Measurements from ENCODE around the gene ALPL.

The ALPL gene

GRCh38 chr1:21590126-21590880, 81.1 kb downstream of the ALPL start:
- TF ChIP-seq REST (IDR thresholded peaks at IDR 0.05; ENCODE audit: insufficient read depth in 1 of 2, low read depth in 2 of 2, low read length in 2 of 2) (no peak), TAF1 (IDR thresholded peaks at IDR 0.05; ENCODE audit: borderline replicate concordance, insufficient read depth, low read length) (no peak), SIN3A (IDR thresholded peaks at IDR 0.05; ENCODE audit: borderline replicate concordance, insufficient read depth, low read length) (no peak), FOXP2 (optimal IDR thresholded peaks at IDR 0.05; ENCODE audit: borderline replicate concordance, extremely low read depth, extremely low read length, insufficient read depth) (no peak), POLR2AphosphoS5 (IDR thresholded peaks at IDR 0.05; ENCODE audit: low read depth, low read length) (no peak)

- no peak for TF ChIP-seq FOXP2 (optimal IDR thresholded peaks at IDR 0.05; ENCODE audit: borderline replicate concordance, extremely low read depth, extremely low read length, insufficient read depth)
- no peak for TF ChIP-seq POLR2AphosphoS5 (IDR thresholded peaks at IDR 0.05; ENCODE audit: low read depth, low read length)
- no peak for TF ChIP-seq SIN3A (IDR thresholded peaks at IDR 0.05; ENCODE audit: borderline replicate concordance, insufficient read depth, low read length)
- no peak for TF ChIP-seq REST (IDR thresholded peaks at IDR 0.05; ENCODE audit: insufficient read depth in 1 of 2, low read depth in 2 of 2, low read length in 2 of 2)
- no peak for TF ChIP-seq TAF1 (IDR thresholded peaks at IDR 0.05; ENCODE audit: borderline replicate concordance, insufficient read depth, low read length)
Observed at GRCh38 chr1:21590934-21591333, 81.7 kb downstream of the ALPL start.

GRCh38 chr1:21592086-21592865, 83.1 kb downstream of the ALPL start:
- TF ChIP-seq SIN3A (IDR thresholded peaks at IDR 0.05; ENCODE audit: borderline replicate concordance, insufficient read depth, low read length): no peak
- no peak for TF ChIP-seq FOXP2 (optimal IDR thresholded peaks at IDR 0.05; ENCODE audit: borderline replicate concordance, extremely low read depth, extremely low read length, insufficient read depth)
- TF ChIP-seq TAF1 (IDR thresholded peaks at IDR 0.05; ENCODE audit: borderline replicate concordance, insufficient read depth, low read length): no peak
- no peak for TF ChIP-seq REST (IDR thresholded peaks at IDR 0.05; ENCODE audit: insufficient read depth in 1 of 2, low read depth in 2 of 2, low read length in 2 of 2)

- no peak for TF ChIP-seq SIN3A (IDR thresholded peaks at IDR 0.05; ENCODE audit: borderline replicate concordance, insufficient read depth, low read length)
- TF ChIP-seq FOXP2 (optimal IDR thresholded peaks at IDR 0.05; ENCODE audit: borderline replicate concordance, extremely low read depth, extremely low read length, insufficient read depth): no peak
- no peak for TF ChIP-seq TAF1 (IDR thresholded peaks at IDR 0.05; ENCODE audit: borderline replicate concordance, insufficient read depth, low read length)
- TF ChIP-seq POLR2AphosphoS5 (IDR thresholded peaks at IDR 0.05; ENCODE audit: low read depth, low read length): no peak
- no peak for TF ChIP-seq REST (IDR thresholded peaks at IDR 0.05; ENCODE audit: insufficient read depth in 1 of 2, low read depth in 2 of 2, low read length in 2 of 2)
Observed at GRCh38 chr1:21593231-21593630, 84.0 kb downstream of the ALPL start.
